ENCODE data around the gene THRB. TPM values are rescaled to one million over a fixed set of nuclear protein-coding genes. Genes with fewer than 3 reads are reported as not detected.

The THRB gene
- total RNA-seq, 2 experiments from 2014 or later: not detected

- no peak overlapping the region for H3K27ac Mint-ChIP-seq
- no peak for DNase-seq
- H3K4me3 Mint-ChIP-seq: no peak overlapping the region
- no peaks in the 10 kb centered on the region for H3K9me3 Mint-ChIP-seq
- H3K4me1 Mint-ChIP-seq: peaks cover 9% of the 10 kb centered on the region
- peaks cover 25% of the 10 kb centered on the region for H3K27me3 Mint-ChIP-seq
- H3K36me3 Mint-ChIP-seq: no peaks in the 10 kb centered on the region
Measured at GRCh38 chr3:24502690-24503089, 8.0 kb upstream of the THRB start.

GRCh38 chr3:24500806-24501205 lies 6.2 kb upstream of the THRB start:
- Mint-ChIP-seq H3K27me3 (peaks cover 43% of the 10 kb centered on the region), H3K27ac (no peak overlapping the region), H3K9me3 (no peaks in the 10 kb centered on the region), H3K4me1 (peaks cover 9% of the 10 kb centered on the region), H3K4me3 (no peak overlapping the region), H3K36me3 (no peaks in the 10 kb centered on the region)
- no peak for DNase-seq

- no peaks in the 10 kb centered on the region for H3K9me3 Mint-ChIP-seq
- H3K27ac Mint-ChIP-seq: no peak overlapping the region
- H3K36me3 Mint-ChIP-seq: no peaks in the 10 kb centered on the region
- H3K4me3 Mint-ChIP-seq: no peak overlapping the region
- no peak for DNase-seq
- H3K27me3 Mint-ChIP-seq: peaks cover 50% of the 10 kb centered on the region
- H3K4me1 Mint-ChIP-seq: peaks cover 10% of the 10 kb centered on the region
Measured at GRCh38 chr3:24499991-24500390, 5.3 kb upstream of the THRB start.

DNA sequence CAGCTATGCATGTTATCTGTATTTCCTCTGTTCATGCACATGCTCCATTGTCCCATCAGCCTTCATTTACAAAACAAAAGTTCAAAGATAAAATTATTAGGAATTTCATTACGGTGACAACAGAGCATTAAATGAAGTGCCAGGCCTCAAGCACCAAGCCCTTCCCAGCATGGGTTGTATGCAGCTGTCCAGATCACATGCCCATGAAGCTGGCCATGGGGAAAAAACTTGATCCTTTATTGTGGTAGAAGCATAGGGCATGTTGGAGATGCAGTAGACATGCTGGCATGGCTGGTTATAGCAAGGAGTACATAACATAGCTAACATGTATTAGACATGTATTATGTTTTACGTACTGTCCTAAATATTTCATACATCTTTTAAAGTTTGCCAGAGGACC lies 4.1 kb upstream of the THRB start:
- Mint-ChIP-seq H3K27me3 (peaks cover 60% of the 10 kb centered on the region), H3K27ac (no peak overlapping the region), H3K36me3 (no peaks in the 10 kb centered on the region), H3K4me1 (peaks cover 11% of the 10 kb centered on the region), H3K9me3 (no peaks in the 10 kb centered on the region), H3K4me3 (no peak overlapping the region)
- DNase-seq: no peak

GRCh38 chr3:24498391-24498790 lies 3.7 kb upstream of the THRB start:
- Mint-ChIP-seq H3K27ac (no peak overlapping the region), H3K36me3 (no peaks in the 10 kb centered on the region), H3K9me3 (no peaks in the 10 kb centered on the region), H3K27me3 (peaks cover 64% of the 10 kb centered on the region), H3K4me3 (no peak overlapping the region), H3K4me1 (peaks cover 11% of the 10 kb centered on the region)
- DNase-seq: no peak

- no peaks in the 10 kb centered on the region for H3K9me3 Mint-ChIP-seq
- peaks cover 7% of the 10 kb centered on the region for H3K4me1 Mint-ChIP-seq
- H3K27me3 Mint-ChIP-seq: peaks cover 68% of the 10 kb centered on the region
- H3K4me3 Mint-ChIP-seq: no peak overlapping the region
- H3K27ac Mint-ChIP-seq: no peak overlapping the region
- DNase-seq: no peak
- H3K36me3 Mint-ChIP-seq: no peaks in the 10 kb centered on the region
Measured at GRCh38 chr3:24497942-24498341, 3.3 kb upstream of the THRB start.

- no peaks in the 10 kb centered on the region for H3K36me3 Mint-ChIP-seq
- no peak overlapping the region for H3K27ac Mint-ChIP-seq
- H3K4me3 Mint-ChIP-seq: no peak overlapping the region
- no peak for DNase-seq
- H3K9me3 Mint-ChIP-seq: no peaks in the 10 kb centered on the region
- peaks cover 74% of the 10 kb centered on the region for H3K27me3 Mint-ChIP-seq
- H3K4me1 Mint-ChIP-seq: peaks cover 3% of the 10 kb centered on the region
Measured at GRCh38 chr3:24496529-24497482, 2.2 kb upstream of the THRB start.

- no peak for DNase-seq
- H3K4me3 Mint-ChIP-seq: peak overlapping the region; percentile 50
- peaks cover 3% of the 10 kb centered on the region for H3K4me1 Mint-ChIP-seq
- peaks cover 76% of the 10 kb centered on the region for H3K27me3 Mint-ChIP-seq
- H3K27ac Mint-ChIP-seq: no peak overlapping the region
- H3K36me3 Mint-ChIP-seq: no peaks in the 10 kb centered on the region
- H3K9me3 Mint-ChIP-seq: no peaks in the 10 kb centered on the region
Measured at GRCh38 chr3:24495326-24495994, 810 bp upstream of the THRB start.

DNA sequence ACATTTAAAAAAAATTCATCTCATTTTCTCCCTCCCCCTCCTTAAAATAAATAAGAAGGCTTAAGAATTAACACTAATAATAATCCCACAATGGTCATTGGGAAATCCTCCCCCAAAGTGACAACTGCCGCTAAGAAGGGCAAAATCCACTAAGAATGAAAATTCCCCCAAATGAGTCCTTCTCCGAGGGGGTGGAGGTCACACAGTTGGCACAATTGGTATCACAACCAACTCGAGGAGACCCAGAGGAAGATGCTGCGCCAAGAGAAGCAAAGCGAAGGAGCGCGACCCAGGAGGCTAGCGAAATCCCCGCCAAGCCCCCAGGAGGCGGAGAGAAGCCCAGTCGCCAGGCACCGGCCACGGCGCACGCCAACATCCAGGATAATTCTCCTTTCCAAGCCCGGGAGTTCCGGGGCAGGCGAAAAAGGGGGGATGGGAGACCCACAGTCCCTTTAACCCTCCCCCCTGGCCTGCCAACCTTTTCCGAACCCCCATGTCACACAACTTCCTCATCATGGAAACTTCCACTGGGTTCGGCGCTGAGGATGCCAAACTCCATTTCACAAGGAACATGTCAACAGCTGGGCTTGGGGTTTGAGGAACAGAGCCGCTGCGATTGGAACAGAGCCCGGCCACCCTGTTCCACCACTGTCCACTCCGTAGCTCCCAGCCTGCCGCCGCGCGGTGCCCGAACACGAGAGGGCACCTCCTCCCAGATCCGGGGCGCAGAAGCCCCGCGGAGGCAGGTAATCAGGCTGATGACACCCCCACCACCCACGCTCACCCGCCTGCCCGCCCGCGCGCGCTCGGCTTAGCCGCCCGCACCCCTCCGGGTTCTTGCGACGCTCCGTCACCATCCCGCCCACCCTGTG lies 668 bp downstream of the THRB start:
- Mint-ChIP-seq H3K36me3 (no peaks in the 10 kb centered on the region), H3K27me3 (peaks cover 75% of the 10 kb centered on the region), H3K4me1 (peaks cover 3% of the 10 kb centered on the region), H3K27ac (no peak overlapping the region), H3K9me3 (no peaks in the 10 kb centered on the region), H3K4me3 (no peak overlapping the region)
- DNase-seq: no peak

DNA sequence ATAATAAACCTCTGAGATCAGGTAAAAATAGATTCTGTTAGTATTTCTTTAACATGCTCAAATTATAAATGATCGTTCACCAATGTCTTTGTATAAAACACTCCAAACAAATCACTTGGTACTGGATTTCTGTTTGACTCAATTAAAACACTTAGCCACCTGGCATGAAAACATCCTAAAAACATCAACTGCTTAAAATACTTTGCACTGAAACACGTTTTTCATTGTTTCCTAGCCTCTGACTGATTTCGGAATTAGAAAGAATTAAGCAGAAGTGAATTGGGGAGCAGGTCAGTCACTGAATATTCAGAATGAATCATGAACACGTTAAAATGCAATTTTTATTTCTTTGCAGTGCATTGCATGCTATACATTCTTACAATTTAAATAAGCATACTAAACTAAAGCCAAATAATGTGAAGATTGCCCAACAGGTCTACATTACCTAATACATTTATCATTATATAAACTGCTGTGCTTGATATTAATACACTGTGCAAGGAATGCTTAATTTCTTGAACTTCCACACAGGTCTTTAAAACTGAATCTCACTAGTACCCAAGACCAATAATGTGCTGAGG lies 1.6 kb downstream of the THRB start:
- no peak overlapping the region for H3K27ac Mint-ChIP-seq
- H3K4me3 Mint-ChIP-seq: no peak overlapping the region
- peaks cover 3% of the 10 kb centered on the region for H3K4me1 Mint-ChIP-seq
- peaks cover 70% of the 10 kb centered on the region for H3K27me3 Mint-ChIP-seq
- DNase-seq: no peak
- H3K36me3 Mint-ChIP-seq: no peaks in the 10 kb centered on the region
- no peaks in the 10 kb centered on the region for H3K9me3 Mint-ChIP-seq

- H3K4me1 Mint-ChIP-seq: peaks cover 2% of the 10 kb centered on the region
- H3K36me3 Mint-ChIP-seq: no peaks in the 10 kb centered on the region
- peaks cover 46% of the 10 kb centered on the region for H3K27me3 Mint-ChIP-seq
- H3K4me3 Mint-ChIP-seq: no peak overlapping the region
- H3K9me3 Mint-ChIP-seq: no peaks in the 10 kb centered on the region
- DNase-seq: no peak
- no peak overlapping the region for H3K27ac Mint-ChIP-seq
Measured at GRCh38 chr3:24490151-24490550, 4.5 kb downstream of the THRB start.

- Mint-ChIP-seq H3K4me1 (no peaks in the 10 kb centered on the region), H3K9me3 (no peaks in the 10 kb centered on the region), H3K27me3 (peaks cover 29% of the 10 kb centered on the region), H3K27ac (no peak overlapping the region), H3K36me3 (no peaks in the 10 kb centered on the region), H3K4me3 (no peak overlapping the region)
- no peak for DNase-seq
Measured at GRCh38 chr3:24487325-24488262, 7.1 kb downstream of the THRB start.

DNA sequence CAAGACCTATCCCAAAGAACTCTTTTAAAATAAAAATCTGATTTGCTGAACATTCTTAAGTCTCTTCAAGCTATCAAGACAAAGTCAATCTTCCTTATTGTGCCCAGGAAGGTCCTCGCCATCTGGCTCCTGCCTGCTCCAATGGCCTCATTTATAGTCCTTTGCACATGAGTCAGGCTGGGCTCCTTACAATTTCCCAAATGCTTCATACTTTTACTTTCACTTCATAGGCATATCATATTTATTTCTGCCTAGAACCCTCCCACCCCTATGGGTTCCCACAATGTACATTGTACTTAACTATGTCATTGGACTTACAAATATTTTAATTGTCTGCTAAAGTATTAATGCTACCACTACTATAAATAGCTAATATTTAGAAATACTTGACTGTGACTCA lies 9.1 kb downstream of the THRB start:
- H3K9me3 Mint-ChIP-seq: no peaks in the 10 kb centered on the region
- no peaks in the 10 kb centered on the region for H3K36me3 Mint-ChIP-seq
- no peaks in the 10 kb centered on the region for H3K4me1 Mint-ChIP-seq
- H3K4me3 Mint-ChIP-seq: no peak overlapping the region
- no peak for DNase-seq
- peaks cover 22% of the 10 kb centered on the region for H3K27me3 Mint-ChIP-seq
- H3K27ac Mint-ChIP-seq: no peak overlapping the region

GRCh38 chr3:24483873-24484272 lies 10.8 kb downstream of the THRB start:
- Mint-ChIP-seq H3K4me1 (no peaks in the 10 kb centered on the region), H3K36me3 (no peaks in the 10 kb centered on the region), H3K27ac (no peak overlapping the region), H3K27me3 (peaks cover 15% of the 10 kb centered on the region), H3K9me3 (no peaks in the 10 kb centered on the region), H3K4me3 (no peak overlapping the region)
- DNase-seq: no peak
